Prostate gland (tissue), 2 donors: ENCODE results near the gene ARL2.

Source experiments
- CTCF ChIP-seq, 4 experiments: fragments of 200-600 bp in 2 of 4; fragments of 450-650 bp in 2 of 4; sonication (generic) in 2 of 4; IDR thresholded peaks; 1 replicate in 3 of 4; 2 replicates in 1 of 4; pipeline ENCODE4 v1.5.1; 2016 to 2019; ENCODE audit warnings: antibody characterized with exemption in 4 of 4, mild to moderate bottlenecking in 2 of 4, moderate library complexity in 2 of 4
- POLR2A ChIP-seq: fragments of 450-650 bp; IDR thresholded peaks from one replicate; pipeline ENCODE4 v1.6.1; 2016; ENCODE audit warnings: antibody characterized with exemption, mild to moderate bottlenecking
- POLR2AphosphoS5 ChIP-seq: sonication (generic); formaldehyde crosslinking; IDR thresholded peaks from one replicate; pipeline ENCODE4 v1.6.1; 2017; ENCODE audit warnings: antibody characterized with exemption

- no peak for TF ChIP-seq CTCF (IDR thresholded peaks at IDR 0.05)
- TF ChIP-seq POLR2A, result no peak
- TF ChIP-seq POLR2AphosphoS5, result no peak
Measured at GRCh38 chr11:65019824-65020223, 5.9 kb downstream of the ARL2 start.
